ENCODE measurements around the gene TRAPPC3L. TPM values are rescaled to one million over a fixed set of nuclear protein-coding genes. Genes with fewer than 3 reads are reported as not detected.

TRAPPC3L gene
- polyA plus RNA-seq, 1 donor from 2014 or later, result not detected

DNA sequence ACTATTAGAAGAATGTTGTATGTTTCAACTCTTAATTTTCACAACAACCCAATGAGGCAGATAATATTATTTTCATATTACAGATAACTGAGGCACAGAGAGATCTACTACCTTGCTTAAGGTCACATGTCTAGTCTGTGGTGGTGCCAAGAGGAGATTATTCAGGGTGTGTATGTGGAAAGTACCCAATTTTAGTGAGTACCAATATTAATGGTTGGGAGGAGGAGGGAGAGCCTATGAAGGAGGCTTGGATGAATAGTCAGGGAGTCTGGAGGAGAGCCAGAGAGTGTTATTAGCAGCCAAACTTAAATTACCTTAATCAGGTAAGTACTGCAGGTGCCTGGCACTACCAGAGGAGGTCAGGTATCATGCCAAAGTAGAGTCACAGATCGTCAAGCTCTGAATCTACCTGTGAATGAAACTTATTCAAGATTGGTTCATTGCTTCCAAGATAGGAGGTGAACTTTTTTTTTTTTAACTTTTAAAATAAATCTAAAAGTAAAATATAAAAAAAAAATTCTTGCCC is 95.2 kb downstream of the TRAPPC3L start:
- H3F3A ChIP-seq (ENCODE audit: insufficient read depth, low read length, poor library complexity, severe bottlenecking), result no peaks in the 10 kb centered on the region
- H3K36me3 ChIP-seq (ENCODE audit: insufficient read depth, low read length), result no peaks in the 10 kb centered on the region
- H3K9me3 ChIP-seq (ENCODE audit: low read length), result no peaks in the 10 kb centered on the region
- no peaks in the 10 kb centered on the region for H3K27me3 ChIP-seq (ENCODE audit: insufficient read depth, low read depth, low read length)
- H3K27ac ChIP-seq (ENCODE audit: low read length), result no peak overlapping the region
- no peaks in the 10 kb centered on the region for H3K9me2 ChIP-seq (ENCODE audit: insufficient read depth, low read length)
- H2AFZ ChIP-seq (ENCODE audit: low read depth, low read length), result no peak overlapping the region
- no peaks in the 10 kb centered on the region for H4K20me1 ChIP-seq (ENCODE audit: insufficient read depth)
- no peaks in the 10 kb centered on the region for H3K79me2 ChIP-seq (replicated peaks; ENCODE audit: insufficient read depth, low read length)
- no peak overlapping the region for H3K4me2 ChIP-seq (ENCODE audit: low read length)
- no peak for TF ChIP-seq RAD21 (conservative IDR thresholded peaks at IDR 0.05)
- TF ChIP-seq, protein P1, sequence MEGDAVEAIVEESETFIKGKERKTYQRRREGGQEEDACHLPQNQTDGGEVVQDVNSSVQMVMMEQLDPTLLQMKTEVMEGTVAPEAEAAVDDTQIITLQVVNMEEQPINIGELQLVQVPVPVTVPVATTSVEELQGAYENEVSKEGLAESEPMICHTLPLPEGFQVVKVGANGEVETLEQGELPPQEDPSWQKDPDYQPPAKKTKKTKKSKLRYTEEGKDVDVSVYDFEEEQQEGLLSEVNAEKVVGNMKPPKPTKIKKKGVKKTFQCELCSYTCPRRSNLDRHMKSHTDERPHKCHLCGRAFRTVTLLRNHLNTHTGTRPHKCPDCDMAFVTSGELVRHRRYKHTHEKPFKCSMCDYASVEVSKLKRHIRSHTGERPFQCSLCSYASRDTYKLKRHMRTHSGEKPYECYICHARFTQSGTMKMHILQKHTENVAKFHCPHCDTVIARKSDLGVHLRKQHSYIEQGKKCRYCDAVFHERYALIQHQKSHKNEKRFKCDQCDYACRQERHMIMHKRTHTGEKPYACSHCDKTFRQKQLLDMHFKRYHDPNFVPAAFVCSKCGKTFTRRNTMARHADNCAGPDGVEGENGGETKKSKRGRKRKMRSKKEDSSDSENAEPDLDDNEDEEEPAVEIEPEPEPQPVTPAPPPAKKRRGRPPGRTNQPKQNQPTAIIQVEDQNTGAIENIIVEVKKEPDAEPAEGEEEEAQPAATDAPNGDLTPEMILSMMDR (IDR thresholded peaks at IDR 0.05; ENCODE audit: poor library complexity, severe bottlenecking), result no peak
- TF ChIP-seq, protein P2, sequence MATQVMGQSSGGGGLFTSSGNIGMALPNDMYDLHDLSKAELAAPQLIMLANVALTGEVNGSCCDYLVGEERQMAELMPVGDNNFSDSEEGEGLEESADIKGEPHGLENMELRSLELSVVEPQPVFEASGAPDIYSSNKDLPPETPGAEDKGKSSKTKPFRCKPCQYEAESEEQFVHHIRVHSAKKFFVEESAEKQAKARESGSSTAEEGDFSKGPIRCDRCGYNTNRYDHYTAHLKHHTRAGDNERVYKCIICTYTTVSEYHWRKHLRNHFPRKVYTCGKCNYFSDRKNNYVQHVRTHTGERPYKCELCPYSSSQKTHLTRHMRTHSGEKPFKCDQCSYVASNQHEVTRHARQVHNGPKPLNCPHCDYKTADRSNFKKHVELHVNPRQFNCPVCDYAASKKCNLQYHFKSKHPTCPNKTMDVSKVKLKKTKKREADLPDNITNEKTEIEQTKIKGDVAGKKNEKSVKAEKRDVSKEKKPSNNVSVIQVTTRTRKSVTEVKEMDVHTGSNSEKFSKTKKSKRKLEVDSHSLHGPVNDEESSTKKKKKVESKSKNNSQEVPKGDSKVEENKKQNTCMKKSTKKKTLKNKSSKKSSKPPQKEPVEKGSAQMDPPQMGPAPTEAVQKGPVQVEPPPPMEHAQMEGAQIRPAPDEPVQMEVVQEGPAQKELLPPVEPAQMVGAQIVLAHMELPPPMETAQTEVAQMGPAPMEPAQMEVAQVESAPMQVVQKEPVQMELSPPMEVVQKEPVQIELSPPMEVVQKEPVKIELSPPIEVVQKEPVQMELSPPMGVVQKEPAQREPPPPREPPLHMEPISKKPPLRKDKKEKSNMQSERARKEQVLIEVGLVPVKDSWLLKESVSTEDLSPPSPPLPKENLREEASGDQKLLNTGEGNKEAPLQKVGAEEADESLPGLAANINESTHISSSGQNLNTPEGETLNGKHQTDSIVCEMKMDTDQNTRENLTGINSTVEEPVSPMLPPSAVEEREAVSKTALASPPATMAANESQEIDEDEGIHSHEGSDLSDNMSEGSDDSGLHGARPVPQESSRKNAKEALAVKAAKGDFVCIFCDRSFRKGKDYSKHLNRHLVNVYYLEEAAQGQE (IDR thresholded peaks at IDR 0.05; ENCODE audit: borderline replicate concordance), result no peak
- no peak for TF ChIP-seq EZH2 (IDR thresholded peaks at IDR 0.05; ENCODE audit: borderline replicate concordance, insufficient read depth, low read length, poor library complexity, severe bottlenecking)
- TF ChIP-seq EP300 (conservative IDR thresholded peaks at IDR 0.05; ENCODE audit: poor library complexity, severe bottlenecking), result no peak
- no peak for TF ChIP-seq SMC3 (conservative IDR thresholded peaks at IDR 0.05; ENCODE audit: poor library complexity)
- no peak for TF ChIP-seq TAF1 (IDR thresholded peaks at IDR 0.05; ENCODE audit: low read depth)
- TF ChIP-seq MXI1 (conservative IDR thresholded peaks at IDR 0.05; ENCODE audit: poor library complexity, severe bottlenecking), result no peak
- no peak for TF ChIP-seq POLR2AphosphoS5 (IDR thresholded peaks at IDR 0.05)
- no peak overlapping the region for H3K4me3 ChIP-seq (ENCODE audit: low read length)
- H3K9ac ChIP-seq (ENCODE audit: low read length), result no peak overlapping the region

DNA sequence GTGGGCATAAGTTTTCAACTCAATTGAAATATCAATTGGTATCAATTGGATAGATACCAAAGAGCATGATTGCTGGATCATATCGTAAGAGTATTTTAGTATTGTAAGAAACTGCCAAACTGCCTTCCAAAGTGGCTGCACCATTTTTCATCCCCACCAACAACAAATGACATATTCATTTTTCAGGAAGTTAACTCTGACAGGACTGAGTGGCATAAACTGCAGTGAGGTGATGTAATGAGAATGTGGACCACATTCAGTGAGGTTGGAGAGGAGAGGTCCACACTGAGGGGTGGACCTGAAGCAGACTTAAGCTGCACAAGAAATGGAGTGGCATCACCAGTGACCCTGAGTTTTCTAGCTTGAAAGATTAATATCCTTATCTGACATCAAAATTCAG is 95.9 kb downstream of the TRAPPC3L start:
- Histone ChIP-seq H3F3A (ENCODE audit: insufficient read depth, low read length, poor library complexity, severe bottlenecking) (no peaks in the 10 kb centered on the region), H3K27me3 (ENCODE audit: insufficient read depth, low read depth, low read length) (no peaks in the 10 kb centered on the region), H4K20me1 (ENCODE audit: insufficient read depth) (no peaks in the 10 kb centered on the region), H2AFZ (ENCODE audit: low read depth, low read length) (no peak overlapping the region), H3K4me2 (ENCODE audit: low read length) (no peak overlapping the region), H3K9me3 (ENCODE audit: low read length) (no peaks in the 10 kb centered on the region), H3K79me2 (replicated peaks; ENCODE audit: insufficient read depth, low read length) (no peaks in the 10 kb centered on the region), H3K9ac (ENCODE audit: low read length) (no peak overlapping the region), H3K4me3 (ENCODE audit: low read length) (no peak overlapping the region), H3K36me3 (ENCODE audit: insufficient read depth, low read length) (no peaks in the 10 kb centered on the region), H3K27ac (ENCODE audit: low read length) (no peak overlapping the region), H3K9me2 (ENCODE audit: insufficient read depth, low read length) (no peaks in the 10 kb centered on the region)
- TF ChIP-seq, protein P2 (IDR thresholded peaks at IDR 0.05; ENCODE audit: borderline replicate concordance), result no peak
- TF ChIP-seq POLR2AphosphoS5 (IDR thresholded peaks at IDR 0.05), result no peak

Measured in neural cell (in vitro differentiated cells).